H1 (cell line): Measurements from ENCODE around the gene UBE2M. TPM values are rescaled to one million over a fixed set of nuclear protein-coding genes. Genes with fewer than 3 reads are reported as not detected.

Experiments used
- BRCA1 ChIP-seq: IDR thresholded peaks from 2 replicates; pipeline ENCODE4 v1.6.1; 2012; ENCODE audit warnings: low read depth, low read length, improper control_type of control experiment
- CHD2 ChIP-seq: IDR thresholded peaks from 2 replicates; pipeline ENCODE4 v1.6.1; 2012; ENCODE audit warnings: low read length, improper control_type of control experiment
- NANOG ChIP-seq: IDR thresholded peaks from 2 replicates; pipeline ENCODE4 v1.6.1; 2011; ENCODE audit warnings: low read length, low read depth, mild to moderate bottlenecking, inconsistent platforms; ENCODE audit not compliant: insufficient read depth, poor library complexity, severe bottlenecking
- POU5F1 ChIP-seq: IDR thresholded peaks from 2 replicates; pipeline ENCODE4 v1.6.1; 2011; ENCODE audit warnings: low read depth, mild to moderate bottlenecking, low read length, moderate library complexity
- SIRT6 ChIP-seq: IDR thresholded peaks from one replicate; pipeline ENCODE4 v1.7.1; 2012; ENCODE audit warnings: low read length, inconsistent platforms
- SP2 ChIP-seq: IDR thresholded peaks from 2 replicates; pipeline ENCODE4 v1.6.1; 2012; ENCODE audit warnings: mild to moderate bottlenecking, low read length, inconsistent platforms
- SUZ12 ChIP-seq: fragments of 200-600 bp; sonication (generic); IDR thresholded peaks from 2 replicates; pipeline ENCODE4 v1.6.1; 2012; ENCODE audit warnings: mild to moderate bottlenecking, inconsistent platforms, low read length, moderate library complexity, mixed read lengths
- TAF1 ChIP-seq: IDR thresholded peaks from 2 replicates; pipeline ENCODE4 v1.6.1; 2011; ENCODE audit warnings: mild to moderate bottlenecking, low read depth, low read length
- TAF7 ChIP-seq: optimal IDR thresholded peaks from 2 replicates; pipeline ENCODE3; 2011; ENCODE audit warnings: low read depth, mild to moderate bottlenecking, inconsistent platforms, low read length, moderate library complexity, borderline replicate concordance
- YY1 ChIP-seq: IDR thresholded peaks from 2 replicates; pipeline ENCODE4 v1.6.1; 2011; ENCODE audit warnings: low read depth, mild to moderate bottlenecking, low read length
- polyA plus RNA-seq, 7 experiments: library from polyadenylated mRNA; depleted of rRNA in 3 of 7; stranded (reverse) in 5 of 7; unstranded in 2 of 7; fragments of >200 nt in 5 of 7; fragments of 200-250 nt in 2 of 7; gene quantifications; 1 replicate in 5 of 7; 2 replicates in 1 of 7; 4 replicates in 1 of 7; pipeline versions ENCODE4 v1.2.1 to v1.2.3, GENCODE V29; 2011 to 2013; ENCODE audit warnings: missing spikeins in 2 of 7, mixed read lengths in 2 of 7
- total RNA-seq: library from RNA; stranded (reverse); fragmentation: NEBNext Ultra II Directional; extraction: Animal tissue kit (Norgen Biotek cat#: 25700); gene quantifications from 2 replicates; pipeline ENCODE4 v1.2.1, GENCODE V29; 2021
- TF ChIP-seq, protein P1 (sequence below): fragments of 300-600 bp; sonication (generic); IDR thresholded peaks from 2 replicates; pipeline ENCODE4 v1.7.1; 2012; ENCODE audit warnings: low read length, moderate library complexity, mild to moderate bottlenecking, inconsistent platforms; ENCODE audit not compliant: insufficient replicate concordance
- TF ChIP-seq, protein P2 (sequence below): IDR thresholded peaks from 2 replicates; pipeline ENCODE4 v1.6.1; 2012; ENCODE audit warnings: inconsistent platforms

The UBE2M gene
- total and polyA plus RNA-seq, 2 of the 8 experiments (the other 6 are each of a cell fraction or from before 2014, with no cell fraction given), result 93.8 to 114 TPM

DNA sequence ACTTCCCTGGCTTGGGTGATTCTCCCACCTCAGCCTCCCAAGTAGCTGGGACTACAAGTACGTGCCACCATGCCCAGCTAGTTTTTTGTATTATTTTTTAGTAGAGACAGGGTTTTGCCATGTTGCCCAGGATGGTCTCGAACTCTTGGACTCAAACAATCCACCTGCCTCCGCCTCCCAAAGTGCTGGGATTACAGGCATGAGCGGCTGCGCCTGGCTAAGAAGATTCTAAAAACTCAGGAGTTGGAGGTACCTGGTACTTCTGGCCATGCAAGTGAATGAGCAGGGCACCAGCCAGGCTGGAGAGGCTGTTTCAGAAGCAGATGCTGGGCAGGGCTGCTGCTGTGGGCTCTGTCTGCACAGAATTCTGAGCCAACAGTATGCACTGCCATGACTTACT is 8.6 kb upstream of the UBE2M start (continued):
- TF ChIP-seq, protein P1, sequence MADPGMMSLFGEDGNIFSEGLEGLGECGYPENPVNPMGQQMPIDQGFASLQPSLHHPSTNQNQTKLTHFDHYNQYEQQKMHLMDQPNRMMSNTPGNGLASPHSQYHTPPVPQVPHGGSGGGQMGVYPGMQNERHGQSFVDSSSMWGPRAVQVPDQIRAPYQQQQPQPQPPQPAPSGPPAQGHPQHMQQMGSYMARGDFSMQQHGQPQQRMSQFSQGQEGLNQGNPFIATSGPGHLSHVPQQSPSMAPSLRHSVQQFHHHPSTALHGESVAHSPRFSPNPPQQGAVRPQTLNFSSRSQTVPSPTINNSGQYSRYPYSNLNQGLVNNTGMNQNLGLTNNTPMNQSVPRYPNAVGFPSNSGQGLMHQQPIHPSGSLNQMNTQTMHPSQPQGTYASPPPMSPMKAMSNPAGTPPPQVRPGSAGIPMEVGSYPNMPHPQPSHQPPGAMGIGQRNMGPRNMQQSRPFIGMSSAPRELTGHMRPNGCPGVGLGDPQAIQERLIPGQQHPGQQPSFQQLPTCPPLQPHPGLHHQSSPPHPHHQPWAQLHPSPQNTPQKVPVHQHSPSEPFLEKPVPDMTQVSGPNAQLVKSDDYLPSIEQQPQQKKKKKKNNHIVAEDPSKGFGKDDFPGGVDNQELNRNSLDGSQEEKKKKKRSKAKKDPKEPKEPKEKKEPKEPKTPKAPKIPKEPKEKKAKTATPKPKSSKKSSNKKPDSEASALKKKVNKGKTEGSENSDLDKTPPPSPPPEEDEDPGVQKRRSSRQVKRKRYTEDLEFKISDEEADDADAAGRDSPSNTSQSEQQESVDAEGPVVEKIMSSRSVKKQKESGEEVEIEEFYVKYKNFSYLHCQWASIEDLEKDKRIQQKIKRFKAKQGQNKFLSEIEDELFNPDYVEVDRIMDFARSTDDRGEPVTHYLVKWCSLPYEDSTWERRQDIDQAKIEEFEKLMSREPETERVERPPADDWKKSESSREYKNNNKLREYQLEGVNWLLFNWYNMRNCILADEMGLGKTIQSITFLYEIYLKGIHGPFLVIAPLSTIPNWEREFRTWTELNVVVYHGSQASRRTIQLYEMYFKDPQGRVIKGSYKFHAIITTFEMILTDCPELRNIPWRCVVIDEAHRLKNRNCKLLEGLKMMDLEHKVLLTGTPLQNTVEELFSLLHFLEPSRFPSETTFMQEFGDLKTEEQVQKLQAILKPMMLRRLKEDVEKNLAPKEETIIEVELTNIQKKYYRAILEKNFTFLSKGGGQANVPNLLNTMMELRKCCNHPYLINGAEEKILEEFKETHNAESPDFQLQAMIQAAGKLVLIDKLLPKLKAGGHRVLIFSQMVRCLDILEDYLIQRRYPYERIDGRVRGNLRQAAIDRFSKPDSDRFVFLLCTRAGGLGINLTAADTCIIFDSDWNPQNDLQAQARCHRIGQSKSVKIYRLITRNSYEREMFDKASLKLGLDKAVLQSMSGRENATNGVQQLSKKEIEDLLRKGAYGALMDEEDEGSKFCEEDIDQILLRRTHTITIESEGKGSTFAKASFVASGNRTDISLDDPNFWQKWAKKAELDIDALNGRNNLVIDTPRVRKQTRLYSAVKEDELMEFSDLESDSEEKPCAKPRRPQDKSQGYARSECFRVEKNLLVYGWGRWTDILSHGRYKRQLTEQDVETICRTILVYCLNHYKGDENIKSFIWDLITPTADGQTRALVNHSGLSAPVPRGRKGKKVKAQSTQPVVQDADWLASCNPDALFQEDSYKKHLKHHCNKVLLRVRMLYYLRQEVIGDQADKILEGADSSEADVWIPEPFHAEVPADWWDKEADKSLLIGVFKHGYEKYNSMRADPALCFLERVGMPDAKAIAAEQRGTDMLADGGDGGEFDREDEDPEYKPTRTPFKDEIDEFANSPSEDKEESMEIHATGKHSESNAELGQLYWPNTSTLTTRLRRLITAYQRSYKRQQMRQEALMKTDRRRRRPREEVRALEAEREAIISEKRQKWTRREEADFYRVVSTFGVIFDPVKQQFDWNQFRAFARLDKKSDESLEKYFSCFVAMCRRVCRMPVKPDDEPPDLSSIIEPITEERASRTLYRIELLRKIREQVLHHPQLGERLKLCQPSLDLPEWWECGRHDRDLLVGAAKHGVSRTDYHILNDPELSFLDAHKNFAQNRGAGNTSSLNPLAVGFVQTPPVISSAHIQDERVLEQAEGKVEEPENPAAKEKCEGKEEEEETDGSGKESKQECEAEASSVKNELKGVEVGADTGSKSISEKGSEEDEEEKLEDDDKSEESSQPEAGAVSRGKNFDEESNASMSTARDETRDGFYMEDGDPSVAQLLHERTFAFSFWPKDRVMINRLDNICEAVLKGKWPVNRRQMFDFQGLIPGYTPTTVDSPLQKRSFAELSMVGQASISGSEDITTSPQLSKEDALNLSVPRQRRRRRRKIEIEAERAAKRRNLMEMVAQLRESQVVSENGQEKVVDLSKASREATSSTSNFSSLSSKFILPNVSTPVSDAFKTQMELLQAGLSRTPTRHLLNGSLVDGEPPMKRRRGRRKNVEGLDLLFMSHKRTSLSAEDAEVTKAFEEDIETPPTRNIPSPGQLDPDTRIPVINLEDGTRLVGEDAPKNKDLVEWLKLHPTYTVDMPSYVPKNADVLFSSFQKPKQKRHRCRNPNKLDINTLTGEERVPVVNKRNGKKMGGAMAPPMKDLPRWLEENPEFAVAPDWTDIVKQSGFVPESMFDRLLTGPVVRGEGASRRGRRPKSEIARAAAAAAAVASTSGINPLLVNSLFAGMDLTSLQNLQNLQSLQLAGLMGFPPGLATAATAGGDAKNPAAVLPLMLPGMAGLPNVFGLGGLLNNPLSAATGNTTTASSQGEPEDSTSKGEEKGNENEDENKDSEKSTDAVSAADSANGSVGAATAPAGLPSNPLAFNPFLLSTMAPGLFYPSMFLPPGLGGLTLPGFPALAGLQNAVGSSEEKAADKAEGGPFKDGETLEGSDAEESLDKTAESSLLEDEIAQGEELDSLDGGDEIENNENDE, result no peak
- TF ChIP-seq SUZ12, result no peak
- TF ChIP-seq SP2, result no peak
- TF ChIP-seq TAF1, result no peak
- no peak for TF ChIP-seq CHD2
- TF ChIP-seq, protein P2, sequence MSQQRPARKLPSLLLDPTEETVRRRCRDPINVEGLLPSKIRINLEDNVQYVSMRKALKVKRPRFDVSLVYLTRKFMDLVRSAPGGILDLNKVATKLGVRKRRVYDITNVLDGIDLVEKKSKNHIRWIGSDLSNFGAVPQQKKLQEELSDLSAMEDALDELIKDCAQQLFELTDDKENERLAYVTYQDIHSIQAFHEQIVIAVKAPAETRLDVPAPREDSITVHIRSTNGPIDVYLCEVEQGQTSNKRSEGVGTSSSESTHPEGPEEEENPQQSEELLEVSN, result no peak
- no peak for TF ChIP-seq POU5F1
- TF ChIP-seq BRCA1, result no peak
- TF ChIP-seq NANOG, result no peak
- TF ChIP-seq YY1, result no peak
- no peak for TF ChIP-seq TAF7
- TF ChIP-seq SIRT6, result no peak
- TF ChIP-seq, all 59 proteins: peak for 0
